ENCODE data around the gene HOXB2. TPM values are rescaled to one million over a fixed set of nuclear protein-coding genes. Genes with fewer than 3 reads are reported as not detected.

The HOXB2 gene
- total RNA-seq, 1 experiment from 2014 or later = 0.31 TPM

- peaks cover 13% of the 10 kb centered on the region; the same call in 1 of the 2 replicates for H3F3A ChIP-seq (ENCODE audit: insufficient read depth, low read depth)
- no peak overlapping the region for H3K4me2 ChIP-seq
- no peaks in the 10 kb centered on the region for H3K9me2 ChIP-seq (ENCODE audit: insufficient read depth)
- no peak overlapping the region for H3K4me3 ChIP-seq
- no TSS peak for BruUV-seq (replicated peaks)
- H4K20me1 ChIP-seq (ENCODE audit: insufficient read depth) = no peaks in the 10 kb centered on the region
- H3K27me3 ChIP-seq (ENCODE audit: insufficient read depth, low read depth) = no peaks in the 10 kb centered on the region
- H3K4me1 ChIP-seq (replicated peaks; ENCODE audit: insufficient read depth) = peaks cover 21% of the 10 kb centered on the region
- H3K79me2 ChIP-seq (ENCODE audit: low read depth) = no peaks in the 10 kb centered on the region
- ChIA-PET CTCF (interaction anchor here (0.7 kb wide), 1 partner anchor 70 kb away, joined by 10 read pairs; no protein-coding TSS in a partner anchor), POLR2A (ENCODE audit: unreplicated experiment) (no interaction called here)
- intact Hi-C loops (cut with micrococcal nuclease; ENCODE audit: unreplicated experiment) = no loop called here
- no peak overlapping the region for H3K27ac ChIP-seq
- no peak for DNase-seq
- H3K9me3 ChIP-seq (ENCODE audit: insufficient read depth, low read depth) = no peaks in the 10 kb centered on the region
- H3K36me3 ChIP-seq (ENCODE audit: low read depth) = no peaks in the 10 kb centered on the region
- TF ChIP-seq CTCF (conservative IDR thresholded peaks at IDR 0.05) = no peak
- TF ChIP-seq EZH2 (IDR thresholded peaks at IDR 0.05; ENCODE audit: low read depth) = no peak
- H2AFZ ChIP-seq = no peak overlapping the region
These were observed 27.4 kb downstream of the HOXB2 start for GRCh38 chr17:48517478-48517877.

GRCh38 chr17:48515925-48516900, 28.7 kb downstream of the HOXB2 start:
- Histone ChIP-seq H3K36me3 (ENCODE audit: low read depth) (no peaks in the 10 kb centered on the region), H3K4me1 (replicated peaks; ENCODE audit: insufficient read depth) (peaks cover 20% of the 10 kb centered on the region), H3K4me2 (no peak overlapping the region), H3K9me3 (ENCODE audit: insufficient read depth, low read depth) (no peaks in the 10 kb centered on the region), H3K27me3 (ENCODE audit: insufficient read depth, low read depth) (no peaks in the 10 kb centered on the region), H3K4me3 (no peak overlapping the region), H4K20me1 (ENCODE audit: insufficient read depth) (no peaks in the 10 kb centered on the region), H3K27ac (no peak overlapping the region), H3K79me2 (ENCODE audit: low read depth) (no peaks in the 10 kb centered on the region), H2AFZ (no peak overlapping the region), H3F3A (ENCODE audit: insufficient read depth, low read depth) (peaks cover 20% of the 10 kb centered on the region), H3K9me2 (ENCODE audit: insufficient read depth) (no peaks in the 10 kb centered on the region)
- ChIA-PET POLR2A (ENCODE audit: unreplicated experiment) (interaction anchor here (0.6 kb wide), 1 partner anchor 10 kb away, joined by 4 read pairs; no protein-coding TSS in a partner anchor), CTCF (no interaction called here)
- TF ChIP-seq EZH2 (IDR thresholded peaks at IDR 0.05; ENCODE audit: low read depth) (no peak), CTCF (conservative IDR thresholded peaks at IDR 0.05) (no peak)
- BruUV-seq (replicated peaks) = no TSS peak
- no peak for DNase-seq
- intact Hi-C loops (cut with micrococcal nuclease; ENCODE audit: unreplicated experiment) = no loop called here

- intact Hi-C loops (cut with micrococcal nuclease; ENCODE audit: unreplicated experiment) = no loop called here
- Histone ChIP-seq H3K27me3 (ENCODE audit: insufficient read depth, low read depth) (no peaks in the 10 kb centered on the region), H3F3A (ENCODE audit: insufficient read depth, low read depth) (peaks cover 24% of the 10 kb centered on the region), H4K20me1 (ENCODE audit: insufficient read depth) (no peaks in the 10 kb centered on the region), H3K9me3 (ENCODE audit: insufficient read depth, low read depth) (no peaks in the 10 kb centered on the region), H3K9me2 (ENCODE audit: insufficient read depth) (no peaks in the 10 kb centered on the region), H3K4me1 (replicated peaks; ENCODE audit: insufficient read depth) (peaks cover 22% of the 10 kb centered on the region), H3K79me2 (ENCODE audit: low read depth) (no peaks in the 10 kb centered on the region), H3K4me2 (no peak overlapping the region), H3K27ac (no peak overlapping the region), H3K4me3 (no peak overlapping the region), H3K36me3 (ENCODE audit: low read depth) (no peaks in the 10 kb centered on the region), H2AFZ (no peak overlapping the region)
- POLR2A ChIA-PET (ENCODE audit: unreplicated experiment) = interaction anchor here (0.7 kb wide), 1 partner anchor 52 kb away, joined by 3 read pairs; no protein-coding TSS in a partner anchor
- DNase-seq = no peak
- CTCF ChIA-PET = no interaction called here
- no TSS peak for BruUV-seq (replicated peaks)
- TF ChIP-seq EZH2 (IDR thresholded peaks at IDR 0.05; ENCODE audit: low read depth) = no peak
- TF ChIP-seq CTCF (conservative IDR thresholded peaks at IDR 0.05) = no peak
These were observed 30.4 kb downstream of the HOXB2 start for GRCh38 chr17:48514477-48514876.
